Ovary (tissue), 9 donors: ENCODE measurements around the gene B2M. TPM values are rescaled to one million over a fixed set of nuclear protein-coding genes. Genes with fewer than 3 reads are reported as not detected.

Source experiments
- DNase-seq, 5 donors: peaks; one replicate each; pipeline ENCODE4 v3.0.0-alpha.2; 2019 to 2020
- H3K27ac ChIP-seq, 2 donors: fragments of 200-600 bp; one replicate each; pipeline versions ENCODE4 v1.5.1 to v1.8.0; 2019 to 2022
- H3K27me3 ChIP-seq: fragments of 200-600 bp; one replicate; pipeline ENCODE4 v1.8.0; 2022
- H3K36me3 ChIP-seq: fragments of 200-600 bp; sonication (generic); one replicate; pipeline ENCODE4 v1.5.1; 2019
- H3K4me1 ChIP-seq: one replicate; pipeline ENCODE4 v1.8.1; 2013; ENCODE audit warnings: mild to moderate bottlenecking, moderate library complexity; ENCODE audit not compliant: insufficient read depth
- H3K4me3 ChIP-seq: fragments of 200-600 bp; sonication (generic); one replicate; pipeline ENCODE4 v1.5.1; 2017
- H3K9me3 ChIP-seq, 2 donors: fragments of 200-600 bp in 1 of 2; sonication (generic) in 1 of 2; one replicate each; pipeline versions ENCODE4 v1.5.1 to v1.8.1; 2013 to 2019; ENCODE audit warnings: mild to moderate bottlenecking in 1 of 2, moderate library complexity in 1 of 2
- EP300 ChIP-seq: sonication (generic); formaldehyde crosslinking; IDR thresholded peaks from one replicate; pipeline ENCODE4 v1.6.1; 2017; ENCODE audit warnings: antibody characterized with exemption
- POLR2A ChIP-seq: fragments of 450-650 bp; IDR thresholded peaks from one replicate; pipeline ENCODE4 v1.6.1; 2017; ENCODE audit warnings: antibody characterized with exemption, mild to moderate bottlenecking, moderate library complexity
- WGBS, 3 donors: extraction: QIAGEN DNeasy Blood & Tissue Kit in 1 of 3; methylation state at CpG; one replicate each; pipeline versions ENCODE4 v1.1.5 to v1.1.7; 2013 to 2017; 5-methylcytosine and 5-hydroxymethylcytosine counted together
- intact Hi-C, 4 donors: fragments of 100-400 bp; cut with DNase I; formaldehyde crosslinking; loops; one replicate each; pipeline versions ENCODE4 v1.11.0 to v1.15.1; 2022 to 2023
- polyA plus RNA-seq, 2 donors: library from polyadenylated mRNA; stranded (reverse); fragments of 200-250 nt in 1 of 2; fragments of 350-450 nt in 1 of 2; fragmentation: Illumina TruSeq in 1 of 2; extraction: RNeasy Lipid Tissue Mini Kit (QIAGEN cat#74804) in 1 of 2; gene quantifications; one replicate each; pipeline ENCODE4 v1.2.3, GENCODE V29; 2013 to 2014
- small RNA-seq: library from RNA; depleted of rRNA; stranded (forward); fragments of <200 nt; gene quantifications from one replicate; pipeline ENCODE3, GENCODE V24; 2016
- total RNA-seq, 7 donors: library from RNA; depleted of rRNA in 2 of 7; stranded (reverse); fragments of >200 nt in 2 of 7; fragmentation: NEBNext Ultra II Directional in 3 of 7; extraction: Animal tissue kit (Norgen Biotek cat#: 25700) in 3 of 7; gene quantifications; one replicate each; pipeline versions ENCODE4 v1.1.0 to v1.2.4, GENCODE V29; 2016 to 2023
- TF ChIP-seq, protein P1 (sequence below), 3 donors: fragments of 450-650 bp in 2 of 3; fragments of 200-600 bp in 1 of 3; IDR thresholded peaks; one replicate each; pipeline versions ENCODE4 v1.5.1 to v1.8.0; 2016 to 2022; ENCODE audit warnings: antibody characterized with exemption in 3 of 3, mild to moderate bottlenecking in 1 of 3
- donor health status: DM: no; HTN: no; CAD: no; lungs with moderate emphysema.
- donor health status: DM: no; HTN: no; CAD: no.
- donor health status: Bipolar disorder and iron deficiency.
- donor health status: DM: yes; HTN: yes; CAD: no.
- donor health status: DM: no; HTN: no; CAD: no.
- donor health status: DM: yes; HTN: yes; CAD: no.

B2M gene
- total and polyA plus RNA-seq, 9 donors = 827 to 6,504 (median 1,371) TPM

DNA sequence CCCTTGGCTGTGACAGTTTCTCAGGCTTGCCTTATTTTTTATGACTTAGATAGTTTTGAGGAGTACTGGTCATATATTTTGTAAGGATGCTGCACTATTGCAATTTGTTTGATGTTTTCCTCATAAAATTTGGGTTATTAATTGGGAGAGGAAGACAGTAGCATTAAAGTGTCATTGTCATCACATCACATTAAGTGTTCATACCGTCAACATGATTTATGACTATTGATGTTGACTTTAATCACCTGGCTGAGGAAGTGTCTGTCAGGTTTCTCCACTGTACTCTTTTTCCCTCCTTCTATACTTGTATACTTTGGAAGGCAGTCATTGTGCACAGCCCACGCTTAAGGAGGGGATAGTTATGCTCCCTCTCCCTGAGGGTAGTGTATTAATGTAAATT, 51.9 kb downstream of the B2M start:
- TF ChIP-seq EP300 = no peak
- no peak for TF ChIP-seq POLR2A
- TF ChIP-seq, protein P1, sequence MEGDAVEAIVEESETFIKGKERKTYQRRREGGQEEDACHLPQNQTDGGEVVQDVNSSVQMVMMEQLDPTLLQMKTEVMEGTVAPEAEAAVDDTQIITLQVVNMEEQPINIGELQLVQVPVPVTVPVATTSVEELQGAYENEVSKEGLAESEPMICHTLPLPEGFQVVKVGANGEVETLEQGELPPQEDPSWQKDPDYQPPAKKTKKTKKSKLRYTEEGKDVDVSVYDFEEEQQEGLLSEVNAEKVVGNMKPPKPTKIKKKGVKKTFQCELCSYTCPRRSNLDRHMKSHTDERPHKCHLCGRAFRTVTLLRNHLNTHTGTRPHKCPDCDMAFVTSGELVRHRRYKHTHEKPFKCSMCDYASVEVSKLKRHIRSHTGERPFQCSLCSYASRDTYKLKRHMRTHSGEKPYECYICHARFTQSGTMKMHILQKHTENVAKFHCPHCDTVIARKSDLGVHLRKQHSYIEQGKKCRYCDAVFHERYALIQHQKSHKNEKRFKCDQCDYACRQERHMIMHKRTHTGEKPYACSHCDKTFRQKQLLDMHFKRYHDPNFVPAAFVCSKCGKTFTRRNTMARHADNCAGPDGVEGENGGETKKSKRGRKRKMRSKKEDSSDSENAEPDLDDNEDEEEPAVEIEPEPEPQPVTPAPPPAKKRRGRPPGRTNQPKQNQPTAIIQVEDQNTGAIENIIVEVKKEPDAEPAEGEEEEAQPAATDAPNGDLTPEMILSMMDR (IDR thresholded peaks at IDR 0.05) = no peak
- H3K4me3 ChIP-seq = no peak overlapping the region
- no peaks in the 10 kb centered on the region for H3K36me3 ChIP-seq
- no peaks in the 10 kb centered on the region for H3K27me3 ChIP-seq
- WGBS, 3 donors = 85 to 86% (median 85%) methylated on average over 2 of the region's 2 CpGs
- H3K9me3 ChIP-seq = no peaks in the 10 kb centered on the region
- intact Hi-C loops = no loop called here
- no peak for DNase-seq
- H3K4me1 ChIP-seq = no peaks in the 10 kb centered on the region
- H3K27ac ChIP-seq = no peak overlapping the region

DNA sequence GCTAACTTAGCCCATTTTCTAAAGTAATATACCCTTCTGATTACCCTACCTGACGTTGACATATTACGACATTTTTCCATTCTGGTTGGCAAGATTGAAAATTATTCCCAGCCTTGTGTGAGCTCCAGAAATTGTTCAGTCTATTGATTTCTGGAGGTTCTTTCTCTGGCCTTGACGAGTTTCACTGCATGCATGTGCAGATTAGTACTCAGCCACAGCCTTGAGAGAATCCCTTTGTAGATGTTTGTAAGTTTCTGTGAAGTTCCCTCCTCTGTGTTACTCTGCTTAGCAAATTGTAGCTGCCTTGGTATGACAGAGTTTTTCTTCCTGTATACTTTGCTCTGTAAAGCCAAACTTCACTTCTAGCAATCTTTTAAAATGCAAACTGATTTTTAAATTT, 52.5 kb downstream of the B2M start:
- H3K36me3 ChIP-seq = no peaks in the 10 kb centered on the region
- no peak overlapping the region for H3K27ac ChIP-seq
- no peaks in the 10 kb centered on the region for H3K4me1 ChIP-seq
- WGBS, 3 donors = 68 to 78% (median 77%) methylated on average over 3 of the region's 3 CpGs
- intact Hi-C loops = no loop called here
- no peaks in the 10 kb centered on the region for H3K9me3 ChIP-seq
- no peak overlapping the region for H3K4me3 ChIP-seq
- no peak for DNase-seq
- H3K27me3 ChIP-seq = no peaks in the 10 kb centered on the region
- TF ChIP-seq POLR2A (no peak), EP300 (no peak)
- TF ChIP-seq, protein P1 (IDR thresholded peaks at IDR 0.05) = no peak

DNA sequence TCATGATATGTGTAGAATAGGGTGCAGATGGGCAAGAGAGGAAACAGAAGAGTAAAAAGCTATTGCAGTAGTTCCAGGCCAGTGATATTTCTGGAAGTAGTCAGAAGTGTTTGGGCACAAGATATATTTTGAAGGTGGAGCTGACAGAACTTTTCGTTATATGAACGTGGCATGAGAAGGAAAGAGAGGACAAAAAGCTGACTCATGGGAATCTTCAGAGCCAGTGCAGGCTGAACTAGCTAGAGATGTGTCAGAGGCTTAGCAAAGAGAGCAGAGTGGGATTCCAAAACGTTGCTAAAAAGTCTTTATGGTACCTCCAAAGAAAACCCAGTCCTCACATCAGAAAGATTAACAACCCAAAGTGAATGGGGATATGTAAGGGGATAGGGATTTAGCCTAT, 53.7 kb downstream of the B2M start:
- no peak overlapping the region for H3K27ac ChIP-seq
- intact Hi-C loops = no loop called here
- H3K27me3 ChIP-seq = no peaks in the 10 kb centered on the region
- DNase-seq = no peak
- no peak overlapping the region for H3K4me3 ChIP-seq
- H3K9me3 ChIP-seq = no peaks in the 10 kb centered on the region
- H3K4me1 ChIP-seq = no peaks in the 10 kb centered on the region
- TF ChIP-seq, protein P1 (IDR thresholded peaks at IDR 0.05) = no peak
- no peak for TF ChIP-seq EP300
- TF ChIP-seq POLR2A = no peak
- no peaks in the 10 kb centered on the region for H3K36me3 ChIP-seq
- 30 to 38% (median 36%) methylated on average over 3 of the region's 3 CpGs for WGBS, 3 donors

Small RNA genes lying within 50 kb of the gene (small RNA-seq; reads per million reads assigned to genes)
- gene RF00019 = not detected

Other genes starting within 250 kb of the B2M start
- 10 to 100 TPM; 27.6 to 62.6 (median 49.0) TPM for gene EIF3J, start 174.4 kb upstream of the B2M start, total RNA-seq
- gene EIF3J, start 174.4 kb upstream of the B2M start, polyA plus RNA-seq = 10 to 100 TPM; 27.0 to 65.3 TPM
- gene SPG11, start 47.9 kb upstream of the B2M start, total RNA-seq = 10 to 100 TPM; 40.3 to 79.8 (median 53.7) TPM
- 10 to 100 TPM; 25.4 to 40.4 TPM for gene SPG11, start 47.9 kb upstream of the B2M start, polyA plus RNA-seq
- 1 to 10 TPM in 5 of 7 donors, under 1 TPM in 2; 0.20 to 1.9 (median 1.2) TPM for gene PATL2, start 194 bp upstream of the B2M start, total RNA-seq
- 1 to 10 TPM; 1.3 to 2.3 TPM for gene PATL2, start 194 bp upstream of the B2M start, polyA plus RNA-seq
- gene TRIM69, start 25.0 kb downstream of the B2M start, total RNA-seq = 10 to 100 TPM in 6 of 7 donors, 1 to 10 TPM in 1; 7.0 to 25.5 (median 19.7) TPM
- 10 to 100 TPM; 16.3 to 51.4 TPM for gene TRIM69, start 25.0 kb downstream of the B2M start, polyA plus RNA-seq
- gene TERB2, start 245.2 kb downstream of the B2M start, total RNA-seq = 1 to 10 TPM in 1 of 7 donors, not detected in 6; 1.8 TPM
- gene TERB2, start 245.2 kb downstream of the B2M start, polyA plus RNA-seq = not detected